Uterus (tissue), 4 donors: Measurements from ENCODE around the gene ABCC2. TPM values are rescaled to one million over a fixed set of nuclear protein-coding genes. Genes with fewer than 3 reads are reported as not detected.

Source experiments
- DNase-seq, 2 donors: peaks; one replicate each; pipeline ENCODE4 v3.0.0-alpha.2; 2019 to 2020
- H3K27ac ChIP-seq, 2 donors: fragments of 200-600 bp; sonication (generic); 1 replicate in 1 of 2; 2 replicates in 1 of 2; pipeline ENCODE4 v1.5.1; 2016 to 2018
- H3K27me3 ChIP-seq, 2 donors: fragments of 200-600 bp; sonication (generic); one replicate each; pipeline ENCODE4 v1.5.1; 2018 to 2019; ENCODE audit warnings: control low read depth in 1 of 2
- H3K36me3 ChIP-seq, 2 donors: fragments of 200-600 bp; sonication (generic); one replicate each; pipeline ENCODE4 v1.5.1; 2019; ENCODE audit warnings: control low read depth in 1 of 2
- H3K4me1 ChIP-seq, 2 donors: fragments of 200-600 bp; sonication (generic); one replicate each; pipeline ENCODE4 v1.5.1; 2018 to 2019; ENCODE audit warnings: control low read depth in 1 of 2
- H3K4me3 ChIP-seq, 2 donors: fragments of 200-600 bp; sonication (generic); 1 replicate in 1 of 2; 2 replicates in 1 of 2; pipeline ENCODE4 v1.5.1; 2018 to 2019; ENCODE audit warnings: mild to moderate bottlenecking in 1 of 2
- H3K9me3 ChIP-seq, 2 donors: fragments of 200-600 bp; sonication (generic); one replicate each; pipeline ENCODE4 v1.5.1; 2019; ENCODE audit warnings: control low read depth in 1 of 2
- POLR2A ChIP-seq, 2 donors: fragments of 450-650 bp; IDR thresholded peaks; one replicate each; pipeline ENCODE4 v1.6.1; 2016; ENCODE audit warnings: antibody characterized with exemption in 2 of 2, mild to moderate bottlenecking in 1 of 2, moderate library complexity in 1 of 2
- intact Hi-C: fragments of 100-400 bp; cut with DNase I; formaldehyde crosslinking; loops from one replicate; pipeline ENCODE4 v1.15.1; 2023; ENCODE audit warnings: low total_unique reads
- total RNA-seq, 4 donors: library from RNA; depleted of rRNA in 3 of 4; stranded (reverse); fragments of >200 nt in 3 of 4; gene quantifications; one replicate each; pipeline versions ENCODE4 v1.1.0 to v1.2.4, GENCODE V29; 2014 to 2023
- TF ChIP-seq, protein P1 (sequence below), 4 experiments: fragments of 200-600 bp in 2 of 4; fragments of 450-650 bp in 2 of 4; sonication (generic) in 2 of 4; IDR thresholded peaks; one replicate each; pipeline ENCODE4 v1.5.1; 2016 to 2019; ENCODE audit warnings: antibody characterized with exemption in 4 of 4, mild to moderate bottlenecking in 2 of 4, moderate library complexity in 1 of 4
- donor health status: DM: yes; HTN: yes; CAD: no.

Gene ABCC2
- total RNA-seq, 4 donors from 2014 or later = 0.29 to 3.0 (median 1.2) TPM

DNA sequence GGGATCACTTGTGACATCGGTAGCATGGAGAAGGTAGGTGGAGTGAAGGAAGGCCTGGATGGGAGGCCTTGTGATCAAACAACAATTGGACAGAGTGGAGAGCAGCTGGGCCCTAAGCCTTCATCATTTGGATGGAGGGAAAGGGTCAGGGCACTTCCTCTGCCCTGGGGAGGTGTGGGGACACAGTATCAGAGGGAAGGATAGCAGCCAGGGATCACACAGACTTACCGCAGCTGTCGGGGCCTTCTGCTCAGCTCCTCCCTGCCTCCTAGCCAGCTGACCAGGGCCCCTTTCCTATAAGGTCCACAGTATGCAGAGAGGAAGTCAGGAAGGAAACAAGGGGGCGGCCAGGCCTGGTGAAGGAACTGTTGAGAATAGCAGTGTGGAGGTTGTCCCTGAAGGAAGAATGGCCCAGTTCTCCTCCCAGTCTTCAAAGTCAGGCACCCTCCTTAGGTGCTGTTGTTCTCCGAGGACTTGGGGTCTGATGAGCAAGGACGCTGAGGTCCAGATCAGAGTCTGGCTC lies 62.1 kb downstream of the ABCC2 start:
- no peaks in the 10 kb centered on the region for H3K36me3 ChIP-seq
- no peak overlapping the region for H3K4me3 ChIP-seq
- H3K27me3 ChIP-seq = no peaks in the 10 kb centered on the region
- no peak for DNase-seq
- no peak overlapping the region for H3K27ac ChIP-seq
- TF ChIP-seq POLR2A (IDR thresholded peaks at IDR 0.05) = no peak
- TF ChIP-seq, protein P1, sequence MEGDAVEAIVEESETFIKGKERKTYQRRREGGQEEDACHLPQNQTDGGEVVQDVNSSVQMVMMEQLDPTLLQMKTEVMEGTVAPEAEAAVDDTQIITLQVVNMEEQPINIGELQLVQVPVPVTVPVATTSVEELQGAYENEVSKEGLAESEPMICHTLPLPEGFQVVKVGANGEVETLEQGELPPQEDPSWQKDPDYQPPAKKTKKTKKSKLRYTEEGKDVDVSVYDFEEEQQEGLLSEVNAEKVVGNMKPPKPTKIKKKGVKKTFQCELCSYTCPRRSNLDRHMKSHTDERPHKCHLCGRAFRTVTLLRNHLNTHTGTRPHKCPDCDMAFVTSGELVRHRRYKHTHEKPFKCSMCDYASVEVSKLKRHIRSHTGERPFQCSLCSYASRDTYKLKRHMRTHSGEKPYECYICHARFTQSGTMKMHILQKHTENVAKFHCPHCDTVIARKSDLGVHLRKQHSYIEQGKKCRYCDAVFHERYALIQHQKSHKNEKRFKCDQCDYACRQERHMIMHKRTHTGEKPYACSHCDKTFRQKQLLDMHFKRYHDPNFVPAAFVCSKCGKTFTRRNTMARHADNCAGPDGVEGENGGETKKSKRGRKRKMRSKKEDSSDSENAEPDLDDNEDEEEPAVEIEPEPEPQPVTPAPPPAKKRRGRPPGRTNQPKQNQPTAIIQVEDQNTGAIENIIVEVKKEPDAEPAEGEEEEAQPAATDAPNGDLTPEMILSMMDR (IDR thresholded peaks at IDR 0.05) = no peak
- no peaks in the 10 kb centered on the region for H3K9me3 ChIP-seq
- H3K4me1 ChIP-seq = no peaks in the 10 kb centered on the region
- intact Hi-C loops = no loop called here

- no peaks in the 10 kb centered on the region for H3K4me1 ChIP-seq
- no peaks in the 10 kb centered on the region for H3K9me3 ChIP-seq
- peak overlapping the region; percentile 21 to 23 for H3K4me3 ChIP-seq
- H3K36me3 ChIP-seq = no peaks in the 10 kb centered on the region
- intact Hi-C loops = loop anchor here (5.0 kb wide), 1 partner anchor 201 kb away; no protein-coding TSS in a partner anchor
- TF ChIP-seq POLR2A (IDR thresholded peaks at IDR 0.05) = no peak
- TF ChIP-seq, protein P1 (IDR thresholded peaks at IDR 0.05) = peak; percentile 90 to 96 (median 96)
- H3K27ac ChIP-seq = peak overlapping the region; percentile 55 to 64
- peak; percentile 76 to 89 for DNase-seq
- no peaks in the 10 kb centered on the region for H3K27me3 ChIP-seq
Measured at GRCh38 chr10:99845837-99846382, 63.5 kb downstream of the ABCC2 start.

GRCh38 chr10:99849057-99849456 lies 66.6 kb downstream of the ABCC2 start:
- no peaks in the 10 kb centered on the region for H3K4me1 ChIP-seq
- TF ChIP-seq POLR2A (IDR thresholded peaks at IDR 0.05) = no peak
- TF ChIP-seq, protein P1 (IDR thresholded peaks at IDR 0.05) = no peak

GRCh38 chr10:99849536-99849935 lies 67.1 kb downstream of the ABCC2 start:
- intact Hi-C loops = loop anchor here (5.0 kb wide), 1 partner anchor 198 kb away; no protein-coding TSS in a partner anchor

More at GRCh38 chr10:99849057-99849456, 66.6 kb downstream of the ABCC2 start:
- Histone ChIP-seq H3K27me3 (no peaks in the 10 kb centered on the region), H3K36me3 (no peaks in the 10 kb centered on the region), H3K4me3 (no peak overlapping the region), H3K27ac (no peak overlapping the region), H3K9me3 (no peaks in the 10 kb centered on the region)
- no peak for DNase-seq
- intact Hi-C loops = loop anchor here (5.0 kb wide), 1 partner anchor 198 kb away; no protein-coding TSS in a partner anchor

More at GRCh38 chr10:99849536-99849935, 67.1 kb downstream of the ABCC2 start:
- H3K27me3 ChIP-seq = no peaks in the 10 kb centered on the region
- H3K4me3 ChIP-seq = no peak overlapping the region
- DNase-seq = no peak
- no peaks in the 10 kb centered on the region for H3K4me1 ChIP-seq
- no peaks in the 10 kb centered on the region for H3K9me3 ChIP-seq
- no peak for TF ChIP-seq POLR2A (IDR thresholded peaks at IDR 0.05)
- TF ChIP-seq, protein P1 (IDR thresholded peaks at IDR 0.05) = no peak
- H3K27ac ChIP-seq = no peak overlapping the region
- H3K36me3 ChIP-seq = no peaks in the 10 kb centered on the region
